ENCODE measurements around the gene CD74.

Gene CD74

DNA sequence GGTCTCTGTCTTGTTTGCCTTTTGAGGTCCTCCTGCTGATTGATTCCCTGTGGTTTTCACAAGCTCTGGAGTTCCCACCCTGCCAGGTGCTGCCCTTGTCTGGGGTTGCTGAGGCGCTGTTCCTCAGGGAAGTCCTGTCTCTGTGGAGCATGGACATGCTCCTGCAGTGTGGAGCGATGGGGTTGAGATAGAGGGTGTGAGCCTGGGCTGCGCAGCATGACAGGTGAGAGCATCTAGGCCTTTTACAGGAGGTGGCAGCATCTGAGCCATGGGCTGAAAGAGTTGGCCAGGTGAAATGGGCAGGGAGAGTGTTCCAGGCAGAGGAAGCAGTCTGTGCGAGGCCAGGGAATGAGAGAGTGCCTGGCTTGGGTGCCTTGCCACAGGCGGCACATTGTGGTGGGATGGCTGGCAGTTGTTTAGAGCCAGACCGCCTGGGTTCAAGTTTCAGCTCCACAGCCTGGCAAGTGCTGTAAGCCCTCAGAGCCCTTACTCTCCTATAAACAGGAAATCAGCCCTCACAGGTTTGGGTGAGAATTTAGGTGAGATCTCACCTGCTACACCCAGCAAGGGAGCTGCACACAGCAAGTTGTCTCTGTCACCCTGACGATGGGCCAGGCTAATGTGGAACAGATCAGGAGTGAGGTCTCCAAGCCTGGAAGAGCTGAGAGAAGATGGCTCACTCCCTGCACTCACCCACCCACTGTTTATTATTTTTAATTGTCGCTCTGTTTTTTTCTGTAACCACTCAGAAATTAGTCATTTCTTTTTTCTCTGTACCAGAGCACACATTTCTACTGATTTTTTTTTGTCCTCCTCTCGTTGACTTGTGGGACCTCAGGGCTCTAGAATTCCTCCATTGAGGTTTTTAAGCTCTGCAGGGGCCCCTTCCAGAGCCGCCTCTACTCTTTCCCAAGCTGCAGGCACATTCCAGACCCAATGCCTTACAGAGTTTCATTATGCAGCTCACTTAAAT, 35.6 kb downstream of the CD74 start:
- TF ChIP-seq ZFX (IDR thresholded peaks at IDR 0.05), result no peak
- TF ChIP-seq, protein P1, sequence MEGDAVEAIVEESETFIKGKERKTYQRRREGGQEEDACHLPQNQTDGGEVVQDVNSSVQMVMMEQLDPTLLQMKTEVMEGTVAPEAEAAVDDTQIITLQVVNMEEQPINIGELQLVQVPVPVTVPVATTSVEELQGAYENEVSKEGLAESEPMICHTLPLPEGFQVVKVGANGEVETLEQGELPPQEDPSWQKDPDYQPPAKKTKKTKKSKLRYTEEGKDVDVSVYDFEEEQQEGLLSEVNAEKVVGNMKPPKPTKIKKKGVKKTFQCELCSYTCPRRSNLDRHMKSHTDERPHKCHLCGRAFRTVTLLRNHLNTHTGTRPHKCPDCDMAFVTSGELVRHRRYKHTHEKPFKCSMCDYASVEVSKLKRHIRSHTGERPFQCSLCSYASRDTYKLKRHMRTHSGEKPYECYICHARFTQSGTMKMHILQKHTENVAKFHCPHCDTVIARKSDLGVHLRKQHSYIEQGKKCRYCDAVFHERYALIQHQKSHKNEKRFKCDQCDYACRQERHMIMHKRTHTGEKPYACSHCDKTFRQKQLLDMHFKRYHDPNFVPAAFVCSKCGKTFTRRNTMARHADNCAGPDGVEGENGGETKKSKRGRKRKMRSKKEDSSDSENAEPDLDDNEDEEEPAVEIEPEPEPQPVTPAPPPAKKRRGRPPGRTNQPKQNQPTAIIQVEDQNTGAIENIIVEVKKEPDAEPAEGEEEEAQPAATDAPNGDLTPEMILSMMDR (conservative IDR thresholded peaks at IDR 0.05), result no peak
- no peak overlapping the region for H3K27ac ChIP-seq

DNA sequence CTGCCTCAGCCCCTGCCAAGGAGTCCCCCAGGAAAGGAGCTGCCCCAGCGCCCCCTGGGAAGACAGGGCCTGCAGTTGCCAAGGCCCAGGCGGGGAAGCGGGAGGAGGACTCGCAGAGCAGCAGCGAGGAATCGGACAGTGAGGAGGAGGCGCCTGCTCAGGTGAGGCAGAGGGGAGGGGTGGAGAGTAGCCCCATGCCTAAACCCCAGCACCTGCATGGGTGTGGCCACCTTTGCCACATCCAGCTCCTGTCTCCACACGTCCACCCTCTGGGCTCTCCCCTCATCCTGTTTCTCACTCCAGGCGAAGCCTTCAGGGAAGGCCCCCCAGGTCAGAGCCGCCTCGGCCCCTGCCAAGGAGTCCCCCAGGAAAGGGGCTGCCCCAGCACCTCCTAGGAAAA, 38.1 kb downstream of the CD74 start:
- TF ChIP-seq ZFX (IDR thresholded peaks at IDR 0.05), result no peak
- H3K27ac ChIP-seq, result no peak overlapping the region

DNA sequence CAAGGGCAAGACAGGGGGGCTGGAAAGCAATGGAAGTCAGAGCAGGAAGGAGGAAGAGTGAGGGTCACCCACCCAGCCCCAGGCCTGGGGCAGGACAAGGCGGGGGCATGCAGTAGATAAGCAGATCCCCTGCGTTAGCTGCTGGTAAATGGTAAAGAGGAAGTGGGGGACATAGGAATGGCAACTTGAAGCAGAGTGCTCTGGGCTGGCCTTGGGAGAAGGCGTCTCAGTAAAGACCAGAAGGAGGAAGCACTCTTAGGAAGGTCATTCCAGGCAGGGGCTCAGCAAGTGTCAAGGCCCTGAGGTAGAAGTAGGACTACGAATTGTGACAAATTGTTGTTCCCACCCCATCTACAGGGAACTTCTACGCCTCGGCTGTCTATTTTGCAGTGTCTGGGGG, 40.1 kb downstream of the CD74 start:
- TF ChIP-seq ZFX (IDR thresholded peaks at IDR 0.05), result no peak
- TF ChIP-seq, protein P1 (conservative IDR thresholded peaks at IDR 0.05), result no peak
- H3K27ac ChIP-seq, result no peak overlapping the region

DNA sequence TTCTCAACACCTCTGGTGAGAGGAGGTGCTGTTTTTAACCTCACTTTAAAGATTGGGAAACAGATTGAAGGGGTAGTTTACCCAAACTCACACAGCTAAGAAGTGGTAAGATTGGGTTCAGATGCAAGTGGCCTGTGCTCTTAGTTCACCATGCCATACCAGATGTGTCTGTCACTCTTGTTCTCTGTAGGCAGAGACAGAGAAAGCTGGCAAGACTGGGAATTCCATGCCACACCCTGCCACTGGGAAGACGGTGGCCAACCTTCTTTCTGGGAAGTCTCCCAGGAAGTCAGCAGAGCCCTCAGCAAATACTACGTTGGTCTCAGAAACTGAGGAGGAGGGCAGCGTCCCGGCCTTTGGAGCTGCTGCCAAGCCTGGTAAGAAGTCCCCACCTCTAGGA, 44.2 kb downstream of the CD74 start:
- TF ChIP-seq, protein P1 (conservative IDR thresholded peaks at IDR 0.05), result no peak
- no peak for TF ChIP-seq ZFX (IDR thresholded peaks at IDR 0.05)
- no peak overlapping the region for H3K27ac ChIP-seq

DNA sequence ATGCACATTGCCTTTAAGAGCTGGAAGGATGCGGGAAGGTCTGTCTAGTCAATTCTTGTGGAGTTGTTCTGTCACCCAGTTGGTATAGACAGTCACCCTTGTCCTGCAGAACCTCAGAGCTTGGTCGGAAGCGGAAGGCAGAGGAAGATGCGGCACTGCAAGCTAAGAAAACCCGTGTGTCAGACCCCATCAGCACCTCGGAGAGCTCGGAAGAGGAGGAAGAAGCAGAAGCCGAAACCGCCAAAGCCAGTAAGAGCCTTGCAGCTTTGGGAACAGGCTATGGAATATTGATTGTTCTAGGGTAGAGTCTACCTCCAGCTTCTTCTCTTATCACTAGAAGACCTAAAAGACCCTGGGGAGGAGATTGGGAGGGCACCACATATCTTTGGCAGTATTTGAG, 48.7 kb downstream of the CD74 start:
- H3K27ac ChIP-seq, result no peak overlapping the region
- no peak for TF ChIP-seq ZFX (IDR thresholded peaks at IDR 0.05)
- TF ChIP-seq, protein P1 (conservative IDR thresholded peaks at IDR 0.05), result no peak

DNA sequence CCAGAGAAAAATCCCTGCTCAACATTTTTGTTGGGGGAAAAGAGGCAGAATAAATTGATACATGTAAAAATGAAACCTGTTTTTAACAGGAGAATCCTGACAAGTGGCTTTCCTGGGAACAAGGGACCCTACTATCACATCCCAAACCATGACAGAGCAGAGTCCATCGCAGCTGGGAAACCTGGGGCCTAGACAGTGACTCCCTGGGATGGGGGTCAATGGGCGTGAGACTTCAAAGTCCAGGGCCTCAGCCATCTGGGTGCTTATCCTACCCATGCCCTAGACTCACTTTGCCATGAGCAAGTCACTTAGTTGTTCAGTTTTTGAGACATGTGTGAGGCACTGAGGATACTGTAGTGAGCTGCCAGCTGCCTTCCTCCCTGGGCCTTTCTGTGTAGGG, 49.5 kb downstream of the CD74 start:
- H3K27ac ChIP-seq, result no peak overlapping the region
- TF ChIP-seq ZFX (IDR thresholded peaks at IDR 0.05), result no peak
- TF ChIP-seq, protein P1 (conservative IDR thresholded peaks at IDR 0.05), result no peak

DNA sequence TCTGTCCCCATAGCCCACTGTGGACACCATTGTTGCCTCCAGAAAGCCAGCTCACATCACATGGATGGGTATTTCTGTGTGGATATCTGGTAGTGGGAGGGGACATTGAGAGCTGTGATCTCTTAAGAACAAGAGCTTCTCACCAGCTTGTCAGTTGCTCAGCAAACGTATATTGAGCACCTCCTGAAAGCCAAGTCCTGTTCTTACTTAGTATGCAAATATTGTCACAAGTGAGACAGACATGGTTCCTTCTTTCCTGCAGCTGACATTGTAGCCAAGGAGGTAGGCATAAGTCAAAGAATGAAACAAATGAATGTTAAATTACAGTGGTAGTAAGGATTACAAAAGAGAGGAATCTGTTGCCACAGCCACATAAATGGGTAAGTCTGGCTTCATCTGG, 51.4 kb downstream of the CD74 start:
- no peak overlapping the region for H3K27ac ChIP-seq
- no peak for TF ChIP-seq ZFX (IDR thresholded peaks at IDR 0.05)
- TF ChIP-seq, protein P1 (conservative IDR thresholded peaks at IDR 0.05), result no peak

Measured in C4-2B (cell line).